C4-2B (cell line): ENCODE results near the gene SH3BP1.

Source experiments
- ZFX ChIP-seq: fragments of 450-650 bp; IDR thresholded peaks from 2 replicates; pipeline ENCODE4 v1.6.1; 2017
- TF ChIP-seq, protein P1 (sequence below): fragments of 450-650 bp; conservative IDR thresholded peaks from 2 replicates; pipeline ENCODE4 v1.5.1; 2017; ENCODE audit warnings: mild to moderate bottlenecking

DNA sequence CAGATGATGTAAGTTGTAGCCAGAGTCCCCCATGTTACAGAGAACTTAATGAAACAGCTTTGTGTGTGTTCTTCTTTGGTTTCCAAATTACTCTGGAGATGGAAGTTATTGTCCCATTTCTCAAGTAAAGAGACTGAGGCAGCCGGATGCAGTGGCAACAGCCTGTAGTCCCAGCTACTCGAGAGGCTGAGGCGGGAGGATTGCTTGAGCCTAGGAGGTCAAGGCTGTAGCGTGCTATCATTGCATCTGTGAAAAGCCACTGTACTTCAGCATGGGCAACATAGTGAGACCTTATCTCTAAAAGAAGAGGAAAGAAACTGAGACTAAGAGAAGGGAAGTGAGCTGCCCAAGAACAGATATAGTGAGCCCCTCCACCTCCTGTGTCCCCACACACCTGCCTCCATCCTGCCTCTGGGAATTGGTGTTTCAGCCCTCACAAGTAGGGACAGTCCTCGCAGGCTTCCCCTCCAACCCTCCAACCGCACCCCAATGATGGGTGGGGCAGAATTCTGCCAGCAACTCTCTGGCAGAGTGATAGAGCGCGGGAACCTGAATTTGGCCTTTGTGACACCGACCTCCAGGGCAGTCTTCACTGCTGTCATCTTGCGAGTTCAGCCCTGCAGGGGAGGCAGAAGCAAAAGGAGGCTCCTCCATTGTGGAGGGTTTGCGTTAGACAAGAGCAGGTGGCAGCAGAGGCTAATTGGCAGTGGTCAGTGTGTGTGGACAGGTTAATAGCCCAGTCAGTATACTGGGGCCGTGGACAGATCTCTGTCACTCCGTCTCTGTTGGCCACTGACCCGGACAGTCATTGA, 20.6 kb downstream of the SH3BP1 start:
- TF ChIP-seq, protein P1, sequence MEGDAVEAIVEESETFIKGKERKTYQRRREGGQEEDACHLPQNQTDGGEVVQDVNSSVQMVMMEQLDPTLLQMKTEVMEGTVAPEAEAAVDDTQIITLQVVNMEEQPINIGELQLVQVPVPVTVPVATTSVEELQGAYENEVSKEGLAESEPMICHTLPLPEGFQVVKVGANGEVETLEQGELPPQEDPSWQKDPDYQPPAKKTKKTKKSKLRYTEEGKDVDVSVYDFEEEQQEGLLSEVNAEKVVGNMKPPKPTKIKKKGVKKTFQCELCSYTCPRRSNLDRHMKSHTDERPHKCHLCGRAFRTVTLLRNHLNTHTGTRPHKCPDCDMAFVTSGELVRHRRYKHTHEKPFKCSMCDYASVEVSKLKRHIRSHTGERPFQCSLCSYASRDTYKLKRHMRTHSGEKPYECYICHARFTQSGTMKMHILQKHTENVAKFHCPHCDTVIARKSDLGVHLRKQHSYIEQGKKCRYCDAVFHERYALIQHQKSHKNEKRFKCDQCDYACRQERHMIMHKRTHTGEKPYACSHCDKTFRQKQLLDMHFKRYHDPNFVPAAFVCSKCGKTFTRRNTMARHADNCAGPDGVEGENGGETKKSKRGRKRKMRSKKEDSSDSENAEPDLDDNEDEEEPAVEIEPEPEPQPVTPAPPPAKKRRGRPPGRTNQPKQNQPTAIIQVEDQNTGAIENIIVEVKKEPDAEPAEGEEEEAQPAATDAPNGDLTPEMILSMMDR: no peak
- TF ChIP-seq ZFX: no peak
